ENCODE results near the gene ATP5ME. TPM values are rescaled to one million over a fixed set of nuclear protein-coding genes. Genes with fewer than 3 reads are reported as not detected.

ATP5ME gene
- total RNA-seq, 4 donors from 2014 or later: 74.5 to 126 (median 103) TPM

- peaks cover 0 to 4% (median 0%) of the 10 kb centered on the region in 4 donors for H3K27me3 ChIP-seq
- H3K4me1 ChIP-seq: peaks cover 36 to 55% (median 43%) of the 10 kb centered on the region in 3 donors
- H3K36me3 ChIP-seq: no peaks in the 10 kb centered on the region
- intact Hi-C loops (cut with DNase I): no loop called here
- no peaks in the 10 kb centered on the region for H3K9me3 ChIP-seq
- H3K27ac ChIP-seq: peak overlapping the region; percentile 75 to 88 (median 84)
- 42 to 93% methylated on average over 3 to 4 of the region's 26 CpGs for whole genome bisulfite sequencing, 2 donors
- DNase-seq: no peak
- TF ChIP-seq POLR2A (IDR thresholded peaks at IDR 0.05) (no peak), CTCF (IDR thresholded peaks at IDR 0.05) (no peak)
- H3K4me3 ChIP-seq: peak overlapping the region; percentile 41 to 66 (median 50)
Observed at GRCh38 chr4:687971-688853, 14.1 kb upstream of the ATP5ME start.

- intact Hi-C loops (cut with DNase I): no loop called here
- peak overlapping the region; percentile 75 to 88 (median 84) for H3K27ac ChIP-seq
- H3K4me3 ChIP-seq: peak overlapping the region in 3 of 4 donors; percentile 5 to 66 (median 56)
- no peaks in the 10 kb centered on the region for H3K36me3 ChIP-seq
- TF ChIP-seq POLR2A (IDR thresholded peaks at IDR 0.05): peak in 2 of 4 donors; percentile 24 to 63
- TF ChIP-seq CTCF (IDR thresholded peaks at IDR 0.05): no peak
- 32 to 35% methylated on average over 6 to 11 of the region's 38 CpGs for WGBS, 2 donors
- peaks cover 37 to 64% (median 45%) of the 10 kb centered on the region in 3 donors for H3K4me1 ChIP-seq
- no peaks in the 10 kb centered on the region for H3K9me3 ChIP-seq
- H3K27me3 ChIP-seq: no peaks in the 10 kb centered on the region
- no peak for DNase-seq
Observed at GRCh38 chr4:687048-687970, 13.2 kb upstream of the ATP5ME start.

- TF ChIP-seq POLR2A (IDR thresholded peaks at IDR 0.05) (no peak), CTCF (IDR thresholded peaks at IDR 0.05) (no peak)
- WGBS, 2 donors: no CpG with 5 or more reads among the region's 31 CpGs
- no peaks in the 10 kb centered on the region for H3K9me3 ChIP-seq
- no peaks in the 10 kb centered on the region for H3K36me3 ChIP-seq
- intact Hi-C loops (cut with DNase I): no loop called here
- H3K4me1 ChIP-seq: peaks cover 43 to 71% (median 50%) of the 10 kb centered on the region in 3 donors
- H3K4me3 ChIP-seq: peak overlapping the region in 2 of 4 donors; percentile 5 to 66
- H3K27me3 ChIP-seq: no peaks in the 10 kb centered on the region
- H3K27ac ChIP-seq: peak overlapping the region; percentile 75 to 88 (median 84)
- no peak for DNase-seq
Observed at GRCh38 chr4:686413-687040, 12.5 kb upstream of the ATP5ME start.

GRCh38 chr4:685679-686412 lies 11.8 kb upstream of the ATP5ME start:
- Histone ChIP-seq H3K36me3 (no peaks in the 10 kb centered on the region), H3K27ac (no peak overlapping the region), H3K9me3 (no peaks in the 10 kb centered on the region), H3K27me3 (no peaks in the 10 kb centered on the region), H3K4me1 (peaks cover 47 to 77% (median 55%) of the 10 kb centered on the region in 3 donors), H3K4me3 (no peak overlapping the region)
- intact Hi-C loops (cut with DNase I): no loop called here
- TF ChIP-seq POLR2A (IDR thresholded peaks at IDR 0.05) (no peak), CTCF (IDR thresholded peaks at IDR 0.05) (no peak)
- no peak for DNase-seq
- 87 to 93% methylated on average over 3 to 12 of the region's 37 CpGs for WGBS, 2 donors

Data from esophagus squamous epithelium (tissue), 5 donors.